Spleen (tissue), 7 donors: ENCODE results near the gene DDO.

Experiments
- POLR2A ChIP-seq, 3 donors: fragments of 450-650 bp; IDR thresholded peaks; one replicate each; pipeline ENCODE4 v1.5.1; 2017; ENCODE audit warnings: antibody characterized with exemption in 3 of 3, mild to moderate bottlenecking in 1 of 3
- TF ChIP-seq, protein P1 (sequence below), 11 experiments: fragments of 200-600 bp in 7 of 11; fragments of 450-650 bp in 4 of 11; sonication (generic) in 4 of 11; IDR thresholded peaks in 8 of 11; conservative IDR thresholded peaks in 3 of 11; 1 replicate in 7 of 11; 2 replicates in 4 of 11; pipeline versions ENCODE4 v1.4.0 to v1.8.0; 2016 to 2021; ENCODE audit warnings: antibody characterized with exemption in 11 of 11, inconsistent platforms in 4 of 11, mild to moderate bottlenecking in 1 of 11
- donor health status: DM: no; HTN: no; CAD: no; lungs with moderate emphysema.
- donor health status: DM: no; HTN: no; CAD: no.
- donor health status: DM: no; HTN: no; CAD: no.

DNA sequence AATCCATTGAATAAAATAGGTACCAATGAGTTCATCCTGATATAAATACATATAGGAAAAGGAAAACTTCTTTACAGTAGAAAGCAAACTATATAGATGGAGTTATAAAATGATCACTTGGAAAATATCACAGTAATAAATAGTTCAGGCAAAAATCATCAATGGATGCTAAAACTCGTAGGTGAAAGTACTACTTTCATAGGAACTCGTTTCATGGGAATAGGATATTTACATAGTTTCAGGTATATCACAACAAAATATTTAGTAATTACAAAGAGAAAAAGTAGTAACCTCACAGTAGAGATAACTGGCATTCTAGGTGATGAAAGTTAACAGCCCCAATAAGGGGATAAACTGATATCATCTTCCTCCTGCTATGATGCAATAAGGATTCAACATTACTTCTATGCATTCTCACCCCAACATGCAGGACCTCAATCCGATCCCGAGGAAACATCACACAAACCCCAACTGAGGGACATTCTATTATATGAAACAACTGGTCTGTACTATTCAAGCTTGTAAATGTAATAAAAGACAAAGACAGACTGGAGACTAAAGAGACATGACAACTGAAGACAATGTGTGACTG, 13.7 kb downstream of the DDO start:
- TF ChIP-seq, protein P1, sequence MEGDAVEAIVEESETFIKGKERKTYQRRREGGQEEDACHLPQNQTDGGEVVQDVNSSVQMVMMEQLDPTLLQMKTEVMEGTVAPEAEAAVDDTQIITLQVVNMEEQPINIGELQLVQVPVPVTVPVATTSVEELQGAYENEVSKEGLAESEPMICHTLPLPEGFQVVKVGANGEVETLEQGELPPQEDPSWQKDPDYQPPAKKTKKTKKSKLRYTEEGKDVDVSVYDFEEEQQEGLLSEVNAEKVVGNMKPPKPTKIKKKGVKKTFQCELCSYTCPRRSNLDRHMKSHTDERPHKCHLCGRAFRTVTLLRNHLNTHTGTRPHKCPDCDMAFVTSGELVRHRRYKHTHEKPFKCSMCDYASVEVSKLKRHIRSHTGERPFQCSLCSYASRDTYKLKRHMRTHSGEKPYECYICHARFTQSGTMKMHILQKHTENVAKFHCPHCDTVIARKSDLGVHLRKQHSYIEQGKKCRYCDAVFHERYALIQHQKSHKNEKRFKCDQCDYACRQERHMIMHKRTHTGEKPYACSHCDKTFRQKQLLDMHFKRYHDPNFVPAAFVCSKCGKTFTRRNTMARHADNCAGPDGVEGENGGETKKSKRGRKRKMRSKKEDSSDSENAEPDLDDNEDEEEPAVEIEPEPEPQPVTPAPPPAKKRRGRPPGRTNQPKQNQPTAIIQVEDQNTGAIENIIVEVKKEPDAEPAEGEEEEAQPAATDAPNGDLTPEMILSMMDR (IDR thresholded peaks at IDR 0.05 in 8 of 11, conservative IDR thresholded peaks at IDR 0.05 in 3 of 11), result no peak
- TF ChIP-seq POLR2A (IDR thresholded peaks at IDR 0.05), result no peak
